GM12878 (cell line): ENCODE results near the gene P2RX2. TPM values are rescaled to one million over a fixed set of nuclear protein-coding genes. Genes with fewer than 3 reads are reported as not detected.

ENCODE experiments used
- ATAC-seq: fragments of 200-7000 bp; cut with Tn5 transposase; 3 replicates; pipeline ENCODE4 v1.9.1; 2020; ENCODE audit warnings: mild to moderate bottlenecking, moderate library complexity
- BruUV-seq: library from RNA; stranded (reverse); fragments of 400-500 nt; replicated peaks from 2 replicates; lab custom pipeline; 2021; lab: Mats Ljungman, UMichigan
- CTCF ChIA-PET: fragments of 300-600 bp; sonication (Branson Sonifier 250); formaldehyde crosslinking; extraction: SDS; loops from one replicate; lab custom pipeline; 2021; ENCODE audit warnings: inconsistent platforms; lab: Yijun Ruan, JAX
- POLR2A ChIA-PET: fragments of 350-600 bp; formaldehyde crosslinking; extraction: SDS; loops from one replicate; lab custom pipeline; 2021; ENCODE audit warnings: inconsistent platforms; lab: Charles Lee
- RAD21 ChIA-PET: fragments of 300-600 bp; sonication (Branson Sonifier 250); formaldehyde crosslinking; loops from one replicate; lab custom pipeline; 2023; ENCODE audit warnings: antibody characterized with exemption; ENCODE audit not compliant: unreplicated experiment; lab: Charles Lee
- SMC1A ChIA-PET: fragments of 300-600 bp; sonication (Branson Sonifier 250); formaldehyde crosslinking; loops from one replicate; lab custom pipeline; 2023; ENCODE audit not compliant: unreplicated experiment, uncharacterized antibody; lab: Charles Lee
- DNase-seq: peaks from one replicate; pipeline ENCODE4 v3.0.0-alpha.2; 2011; ENCODE audit warnings: low read depth, low spot score
- FAIRE-seq: peaks from 3 replicates; lab custom pipeline; 2011; peaks lifted over from hg19 to GRCh38; lab: Jason Lieb, UNC
- H2AFZ ChIP-seq: 2 replicates; pipeline ENCODE4 v1.6.0; 2011; ENCODE audit warnings: low read depth, low read length, control low read depth; ENCODE audit not compliant: control insufficient read depth
- H3K27ac ChIP-seq: 2 replicates; pipeline ENCODE4 v1.5.1; 2011; ENCODE audit warnings: control low read depth; ENCODE audit not compliant: control insufficient read depth, insufficient read depth
- H3K27me3 ChIP-seq, 2 experiments: replicated peaks in 1 of 2; 2 replicates each; pipeline versions ENCODE4 v1.6.0 to v1.6.1; 2011; ENCODE audit warnings: low read length in 1 of 2; ENCODE audit not compliant: control insufficient read depth in 2 of 2, insufficient read depth in 2 of 2
- H3K36me3 ChIP-seq, 2 experiments: 2 replicates each; pipeline ENCODE4 v1.5.1; 2011; ENCODE audit warnings: low read length in 1 of 2; ENCODE audit not compliant: control insufficient read depth in 2 of 2, insufficient read depth in 2 of 2
- H3K4me1 ChIP-seq: 2 replicates; pipeline ENCODE4 v1.6.1; 2011; ENCODE audit warnings: mild to moderate bottlenecking, low read length, moderate library complexity, mixed read lengths; ENCODE audit not compliant: control insufficient read depth, insufficient read depth
- H3K4me2 ChIP-seq: 2 replicates; pipeline ENCODE4 v1.6.0; 2011; ENCODE audit warnings: control low read depth; ENCODE audit not compliant: control insufficient read depth, insufficient read depth
- H3K4me3 ChIP-seq: fragments of 200-600 bp; sonication (generic); 2 replicates; pipeline ENCODE4 v1.5.1; 2016
- H3K79me2 ChIP-seq: 2 replicates; pipeline ENCODE4 v1.6.0; 2011; ENCODE audit warnings: low read length; ENCODE audit not compliant: control insufficient read depth, insufficient read depth
- H3K9ac ChIP-seq: 2 replicates; pipeline ENCODE4 v1.8.0; 2011; ENCODE audit warnings: low read length, control low read depth, mixed read lengths; ENCODE audit not compliant: control insufficient read depth, insufficient read depth
- H3K9me3 ChIP-seq: replicated peaks from 3 replicates; pipeline ENCODE4 v1.5.1; 2011; ENCODE audit warnings: mild to moderate bottlenecking, low read length; ENCODE audit not compliant: control insufficient read depth, insufficient read depth
- H4K20me1 ChIP-seq: 2 replicates; pipeline ENCODE4 v1.6.0; 2011; ENCODE audit not compliant: control insufficient read depth, insufficient read depth
- BACH1 ChIP-seq: fragments of 450-650 bp; IDR thresholded peaks from 2 replicates; pipeline ENCODE4 v1.6.1; 2017; ENCODE audit warnings: mild to moderate bottlenecking, borderline replicate concordance
- BRCA1 ChIP-seq: IDR thresholded peaks from 2 replicates; pipeline ENCODE4 v1.6.1; 2011; ENCODE audit warnings: low read depth, low read length, improper control_type of control experiment
- CBX3 ChIP-seq: fragments of 200-600 bp; sonication (generic); IDR thresholded peaks from 2 replicates; pipeline ENCODE4 v1.6.1; 2016; ENCODE audit warnings: low read depth, borderline replicate concordance
- FOS ChIP-seq: IDR thresholded peaks from 3 replicates; pipeline ENCODE4 v1.6.1; 2011; ENCODE audit warnings: borderline replicate concordance; ENCODE audit not compliant: insufficient read length; ENCODE audit errors: extremely low read depth
- MTA2 ChIP-seq: fragments of 450-650 bp; IDR thresholded peaks from 2 replicates; pipeline ENCODE4 v1.6.1; 2016; ENCODE audit warnings: low read depth, mild to moderate bottlenecking, moderate library complexity
- MXI1 ChIP-seq: fragments of 150-350 bp; IDR thresholded peaks from 2 replicates; pipeline ENCODE4 v1.6.1; 2011; ENCODE audit warnings: low read depth, mild to moderate bottlenecking, inconsistent platforms, low read length, improper control_type of control experiment
- NBN ChIP-seq: fragments of 450-650 bp; IDR thresholded peaks from 2 replicates; pipeline ENCODE4 v1.6.1; 2016
- PKNOX1 ChIP-seq: fragments of 450-650 bp; IDR thresholded peaks from 2 replicates; pipeline ENCODE4 v1.6.1; 2016; ENCODE audit warnings: mild to moderate bottlenecking
- USF2 ChIP-seq: IDR thresholded peaks from 2 replicates; pipeline ENCODE4 v1.6.1; 2011; ENCODE audit warnings: low read depth, low read length, improper control_type of control experiment, borderline replicate concordance
- WGBS: methylation state at CpG from one replicate; pipeline ENCODE4 v1.1.6; 2016; ENCODE audit warnings: low lambda C conversion rate; ENCODE audit not compliant: insufficient replicate concordance, insufficient coverage; ENCODE audit errors: missing lambda C conversion rate; 5-methylcytosine and 5-hydroxymethylcytosine counted together
- in situ Hi-C: fragments of 300-500 bp; cut with MboI; formaldehyde crosslinking; loops from 9 replicates; pipeline ENCODE4 v1.14.3; 2018; ENCODE audit warnings: mixed read lengths
- intact Hi-C: fragments of 100-400 bp; cut with micrococcal nuclease; formaldehyde crosslinking; loops from one replicate; pipeline ENCODE4 v1.14.2; 2022; ENCODE audit not compliant: unreplicated experiment
- polyA plus RNA-seq, 11 experiments: library from polyadenylated mRNA; depleted of rRNA in 4 of 11; unstranded in 6 of 11; stranded (reverse) in 5 of 11; fragments of >200 nt; fragmentation: Nextera tagmentation in 4 of 11; fragmentation: Illumina TruSeq in 1 of 11; extraction: Ambion mirVana in 4 of 11; extraction: Trizol in 1 of 11; gene quantifications; 1 replicate in 1 of 11; 2 replicates in 10 of 11; pipeline versions ENCODE4 v1.2.1 to v1.2.3, GENCODE V29; 2011 to 2016; ENCODE audit warnings: inconsistent platforms in 2 of 11, missing spikeins in 2 of 11, low read depth in 1 of 11
- total RNA-seq, 4 experiments: library from RNA; depleted of rRNA in 3 of 4; stranded (reverse); fragments of >200 nt in 3 of 4; fragmentation: Illumina TruSeq in 1 of 4; extraction: Trizol in 1 of 4; gene quantifications; 2 replicates each; pipeline versions ENCODE4 v1.2.1 to v1.2.3, GENCODE V29; 2013 to 2021

P2RX2 gene
- total and polyA plus RNA-seq, 10 of the 15 experiments (the other 5 are each of a cell fraction or from before 2014, with no cell fraction given): not detected

- no peak overlapping the region for H3K9ac ChIP-seq
- in situ Hi-C loops: no loop called here
- H3K79me2 ChIP-seq: no peaks in the 10 kb centered on the region
- FAIRE-seq (no peak), ATAC-seq (no peak), DNase-seq (no peak)
- H2AFZ ChIP-seq: no peak overlapping the region
- no peak overlapping the region for H3K27ac ChIP-seq
- WGBS: 72% methylated on average over 34 of the region's 38 CpGs
- intact Hi-C loops: no loop called here
- H3K27me3 ChIP-seq: no peaks in the 10 kb centered on the region
- no TSS peak for BruUV-seq
- ChIA-PET RAD21 (no interaction called here), SMC1A (no interaction called here), POLR2A (no interaction called here), CTCF (no interaction called here)
- no peaks in the 10 kb centered on the region for H3K9me3 ChIP-seq
- no peak overlapping the region for H3K4me3 ChIP-seq
- no peaks in the 10 kb centered on the region for H4K20me1 ChIP-seq
- no peak overlapping the region for H3K4me2 ChIP-seq
- no peaks in the 10 kb centered on the region for H3K4me1 ChIP-seq
- H3K36me3 ChIP-seq: no peaks in the 10 kb centered on the region
- TF ChIP-seq PKNOX1 (no peak), NBN (no peak), MTA2 (no peak), FOS (no peak), USF2 (no peak), CBX3 (no peak), BRCA1 (no peak), MXI1 (no peak), BACH1 (no peak)
Measured at GRCh38 chr12:132592282-132592970, 26.1 kb upstream of the P2RX2 start.
